Neural cell (in vitro differentiated cells): ENCODE data around the gene ZNF235. TPM values are rescaled to one million over a fixed set of nuclear protein-coding genes. Genes with fewer than 3 reads are reported as not detected.
"Not testable (repeated sequence)": the region's sequence is repeated elsewhere in the genome, so short reads cannot be mapped to it uniquely, and the experiment has no call there.

ENCODE experiments used
- H2AFZ ChIP-seq: fragments of 200-600, 300-800 bp; sonication (generic), shearing (Covaris generic); 2 replicates; pipeline ENCODE4 v1.6.0; 2014; ENCODE audit warnings: low read depth, mild to moderate bottlenecking, antibody characterized with exemption, low read length, moderate library complexity
- H3F3A ChIP-seq: fragments of 200-600 bp; shearing (Covaris generic); 2 replicates; pipeline ENCODE4 v1.6.1; 2016; ENCODE audit warnings: mild to moderate bottlenecking, moderate library complexity, mixed read lengths, antibody characterized with exemption, low read length; ENCODE audit not compliant: insufficient read depth, poor library complexity, severe bottlenecking
- H3K27ac ChIP-seq: fragments of 200-600, 300-800 bp; sonication (generic), shearing (Covaris generic); 2 replicates; pipeline ENCODE4 v1.5.1; 2014; ENCODE audit warnings: mild to moderate bottlenecking, low read length, moderate library complexity
- H3K27me3 ChIP-seq: fragments of 300-800, 200-600 bp; sonication (generic), shearing (Covaris generic); 2 replicates; pipeline ENCODE4 v1.6.0; 2014; ENCODE audit warnings: mild to moderate bottlenecking, low read depth, low read length, moderate library complexity; ENCODE audit not compliant: insufficient read depth
- H3K36me3 ChIP-seq: fragments of 300-800, 200-600 bp; sonication (generic), shearing (Covaris generic); 2 replicates; pipeline ENCODE4 v1.5.1; 2014; ENCODE audit warnings: mild to moderate bottlenecking, antibody characterized with exemption, low read length, moderate library complexity; ENCODE audit not compliant: insufficient read depth
- H3K4me2 ChIP-seq: fragments of 300-800, 200-600 bp; sonication (generic), shearing (Covaris generic); 2 replicates; pipeline ENCODE4 v1.6.0; 2014; ENCODE audit warnings: mild to moderate bottlenecking, low read length
- H3K4me3 ChIP-seq: fragments of 300-800, 200-600 bp; sonication (generic), shearing (Covaris generic); 2 replicates; pipeline ENCODE4 v1.5.1; 2014; ENCODE audit warnings: mild to moderate bottlenecking, low read length, moderate library complexity
- H3K79me2 ChIP-seq: fragments of 200-600 bp; shearing (Covaris generic); replicated peaks from 2 replicates; pipeline ENCODE4 v1.6.0; 2014; ENCODE audit warnings: mild to moderate bottlenecking, low read length, moderate library complexity; ENCODE audit not compliant: insufficient read depth
- H3K9ac ChIP-seq: fragments of 300-800, 200-600 bp; sonication (generic), shearing (Covaris generic); 2 replicates; pipeline ENCODE4 v1.6.1; 2016; ENCODE audit warnings: mild to moderate bottlenecking, low read length, mixed read lengths
- H3K9me2 ChIP-seq: fragments of 200-600 bp; shearing (Covaris generic); 2 replicates; pipeline ENCODE4 v1.6.1; 2016; ENCODE audit warnings: mild to moderate bottlenecking, low read length, mixed read lengths; ENCODE audit not compliant: insufficient read depth
- H3K9me3 ChIP-seq: fragments of 200-600, 300-800 bp; sonication (generic), shearing (Covaris generic); 2 replicates; pipeline ENCODE4 v1.6.1; 2016; ENCODE audit warnings: mild to moderate bottlenecking, mixed run types, low read length, moderate library complexity, mixed read lengths
- H4K20me1 ChIP-seq: fragments of 200-600 bp; shearing (Covaris generic); 2 replicates; pipeline ENCODE4 v1.6.1; 2016; ENCODE audit warnings: mild to moderate bottlenecking, mixed run types; ENCODE audit not compliant: insufficient read depth
- EP300 ChIP-seq: fragments of 450-650 bp; conservative IDR thresholded peaks from 2 replicates; pipeline ENCODE4 v1.6.1; 2014; ENCODE audit warnings: antibody characterized with exemption, mild to moderate bottlenecking, moderate library complexity; ENCODE audit not compliant: poor library complexity, severe bottlenecking
- EZH2 ChIP-seq: fragments of 200-600, 300-800 bp; shearing (Covaris generic), sonication (generic); IDR thresholded peaks from 2 replicates; pipeline ENCODE4 v1.6.1; 2014; ENCODE audit warnings: antibody characterized with exemption, low read length, borderline replicate concordance, mild to moderate bottlenecking; ENCODE audit not compliant: insufficient read depth, poor library complexity, severe bottlenecking
- MXI1 ChIP-seq: fragments of 450-650 bp; conservative IDR thresholded peaks from 2 replicates; pipeline ENCODE4 v1.6.1; 2014; ENCODE audit warnings: antibody characterized with exemption, mild to moderate bottlenecking; ENCODE audit not compliant: poor library complexity, severe bottlenecking
- POLR2AphosphoS5 ChIP-seq: IDR thresholded peaks from 2 replicates; pipeline ENCODE4 v1.6.1; 2012
- RAD21 ChIP-seq: fragments of 450-650 bp; conservative IDR thresholded peaks from 2 replicates; pipeline ENCODE4 v1.6.1; 2014; ENCODE audit warnings: antibody characterized with exemption, mild to moderate bottlenecking, moderate library complexity
- REST ChIP-seq: IDR thresholded peaks from 2 replicates; pipeline ENCODE4 v1.6.1; 2012; ENCODE audit warnings: borderline replicate concordance
- SMC3 ChIP-seq: fragments of 450-650 bp; conservative IDR thresholded peaks from 2 replicates; pipeline ENCODE4 v1.6.1; 2014; ENCODE audit warnings: antibody characterized with exemption, mild to moderate bottlenecking, moderate library complexity; ENCODE audit not compliant: poor library complexity
- TAF1 ChIP-seq: IDR thresholded peaks from 2 replicates; pipeline ENCODE4 v1.6.1; 2012; ENCODE audit warnings: low read depth
- polyA plus RNA-seq: library from polyadenylated mRNA; depleted of rRNA; stranded (reverse); fragments of >200 nt; gene quantifications from 2 replicates; pipeline ENCODE4 v1.2.3, GENCODE V29; 2014
- TF ChIP-seq, protein P1 (sequence below): fragments of 450-650 bp; IDR thresholded peaks from 2 replicates; pipeline ENCODE4 v1.5.1; 2014; ENCODE audit warnings: antibody characterized with exemption, mild to moderate bottlenecking, moderate library complexity; ENCODE audit not compliant: poor library complexity, severe bottlenecking

ZNF235 gene
- polyA plus RNA-seq, 1 donor from 2014 or later = 12.6 TPM

DNA sequence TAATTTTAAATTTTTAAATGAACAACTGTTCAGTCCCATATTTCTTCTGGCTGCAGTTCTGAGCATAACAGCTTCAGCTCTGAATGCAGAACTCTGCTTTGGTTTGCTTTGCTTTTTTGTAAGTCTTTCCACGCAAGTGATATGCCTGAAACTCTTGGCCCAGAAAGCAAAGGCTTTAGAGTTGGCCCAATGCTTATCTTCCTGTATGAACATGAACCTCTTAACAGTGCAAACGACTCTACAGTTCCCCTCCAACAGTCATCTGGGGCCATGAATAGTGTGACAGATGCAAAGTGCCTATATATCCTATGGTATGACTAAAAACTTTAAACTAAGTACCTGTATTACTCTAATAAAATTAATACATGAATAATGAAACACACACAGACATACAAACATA is 37.0 kb upstream of the ZNF235 start:
- peaks cover 4% of the 10 kb centered on the region for H3K9me3 ChIP-seq
- no peaks in the 10 kb centered on the region for H3K27me3 ChIP-seq
- H2AFZ ChIP-seq = no peak overlapping the region
- no peaks in the 10 kb centered on the region for H3K9me2 ChIP-seq
- no peak overlapping the region for H3K9ac ChIP-seq
- H3K4me2 ChIP-seq = no peak overlapping the region
- H3F3A ChIP-seq = no peaks in the 10 kb centered on the region
- no peak overlapping the region for H3K27ac ChIP-seq
- peaks cover 7% of the 10 kb centered on the region for H3K79me2 ChIP-seq
- no peak overlapping the region for H3K4me3 ChIP-seq
- H4K20me1 ChIP-seq = no peaks in the 10 kb centered on the region
- H3K36me3 ChIP-seq = peaks cover 10% of the 10 kb centered on the region
- TF ChIP-seq EP300 (no peak), REST (no peak), RAD21 (no peak), EZH2 (no peak), SMC3 (no peak), MXI1 (no peak), TAF1 (no peak), POLR2AphosphoS5 (no peak)
- TF ChIP-seq, protein P1, sequence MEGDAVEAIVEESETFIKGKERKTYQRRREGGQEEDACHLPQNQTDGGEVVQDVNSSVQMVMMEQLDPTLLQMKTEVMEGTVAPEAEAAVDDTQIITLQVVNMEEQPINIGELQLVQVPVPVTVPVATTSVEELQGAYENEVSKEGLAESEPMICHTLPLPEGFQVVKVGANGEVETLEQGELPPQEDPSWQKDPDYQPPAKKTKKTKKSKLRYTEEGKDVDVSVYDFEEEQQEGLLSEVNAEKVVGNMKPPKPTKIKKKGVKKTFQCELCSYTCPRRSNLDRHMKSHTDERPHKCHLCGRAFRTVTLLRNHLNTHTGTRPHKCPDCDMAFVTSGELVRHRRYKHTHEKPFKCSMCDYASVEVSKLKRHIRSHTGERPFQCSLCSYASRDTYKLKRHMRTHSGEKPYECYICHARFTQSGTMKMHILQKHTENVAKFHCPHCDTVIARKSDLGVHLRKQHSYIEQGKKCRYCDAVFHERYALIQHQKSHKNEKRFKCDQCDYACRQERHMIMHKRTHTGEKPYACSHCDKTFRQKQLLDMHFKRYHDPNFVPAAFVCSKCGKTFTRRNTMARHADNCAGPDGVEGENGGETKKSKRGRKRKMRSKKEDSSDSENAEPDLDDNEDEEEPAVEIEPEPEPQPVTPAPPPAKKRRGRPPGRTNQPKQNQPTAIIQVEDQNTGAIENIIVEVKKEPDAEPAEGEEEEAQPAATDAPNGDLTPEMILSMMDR = no peak

GRCh38 chr19:44334639-44335038 is 29.8 kb upstream of the ZNF235 start:
- not testable (repeated sequence) for H3K27me3 ChIP-seq, H3K4me2 ChIP-seq, H3K9me2 ChIP-seq, H3K79me2 ChIP-seq, H2AFZ ChIP-seq, H4K20me1 ChIP-seq, H3K27ac ChIP-seq, H3K4me3 ChIP-seq, H3F3A ChIP-seq, H3K9ac ChIP-seq
- H3K36me3 ChIP-seq = peaks cover 40% of the 10 kb centered on the region
- H3K9me3 ChIP-seq = peaks cover 32% of the 10 kb centered on the region

DNA sequence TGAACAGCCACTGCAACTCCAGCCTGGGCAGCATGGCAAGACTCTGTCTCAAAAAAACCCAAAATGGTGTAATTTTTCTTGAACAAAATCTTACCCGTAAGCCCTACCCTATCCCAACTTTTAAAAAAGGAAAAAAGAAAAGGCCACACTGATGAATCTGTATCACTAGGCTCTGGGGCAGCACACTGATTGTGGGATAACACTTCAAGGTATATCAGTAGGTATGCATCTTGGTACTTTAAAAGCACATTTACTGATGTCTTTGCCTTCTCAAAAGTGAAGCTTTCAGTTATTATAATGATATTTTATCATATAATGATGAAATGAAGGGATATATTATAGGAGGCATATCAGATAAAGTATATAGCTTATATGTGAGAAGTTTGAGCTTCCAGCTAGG is 27.3 kb upstream of the ZNF235 start:
- Histone ChIP-seq H3K36me3 (peaks cover 58% of the 10 kb centered on the region), H3K79me2 (no peaks in the 10 kb centered on the region), H3K27ac (no peak overlapping the region), H3F3A (no peaks in the 10 kb centered on the region), H3K9me2 (no peaks in the 10 kb centered on the region), H4K20me1 (no peaks in the 10 kb centered on the region), H3K9me3 (peaks cover 33% of the 10 kb centered on the region), H3K4me3 (no peak overlapping the region), H3K27me3 (no peaks in the 10 kb centered on the region), H3K4me2 (no peak overlapping the region), H2AFZ (no peak overlapping the region), H3K9ac (no peak overlapping the region)
- no peak for TF ChIP-seq MXI1
- no peak for TF ChIP-seq EP300
- TF ChIP-seq TAF1 = no peak
- TF ChIP-seq POLR2AphosphoS5 = no peak
- TF ChIP-seq, protein P1 = no peak
